Activated CD4-positive, alpha-beta T cell treated with anti-CD3 and anti-CD28 coated beads, Interleukin-2, amount 50 U/mL, for 24 hours (primary cell): ENCODE results near the gene TCF7.

Experiments
- DNase-seq, 2 donors: peaks; one replicate each; pipeline ENCODE4 v3.0.0-alpha.2; 2020; ENCODE audit warnings: low read depth in 1 of 2, low spot score in 1 of 2

TCF7 gene

DNA sequence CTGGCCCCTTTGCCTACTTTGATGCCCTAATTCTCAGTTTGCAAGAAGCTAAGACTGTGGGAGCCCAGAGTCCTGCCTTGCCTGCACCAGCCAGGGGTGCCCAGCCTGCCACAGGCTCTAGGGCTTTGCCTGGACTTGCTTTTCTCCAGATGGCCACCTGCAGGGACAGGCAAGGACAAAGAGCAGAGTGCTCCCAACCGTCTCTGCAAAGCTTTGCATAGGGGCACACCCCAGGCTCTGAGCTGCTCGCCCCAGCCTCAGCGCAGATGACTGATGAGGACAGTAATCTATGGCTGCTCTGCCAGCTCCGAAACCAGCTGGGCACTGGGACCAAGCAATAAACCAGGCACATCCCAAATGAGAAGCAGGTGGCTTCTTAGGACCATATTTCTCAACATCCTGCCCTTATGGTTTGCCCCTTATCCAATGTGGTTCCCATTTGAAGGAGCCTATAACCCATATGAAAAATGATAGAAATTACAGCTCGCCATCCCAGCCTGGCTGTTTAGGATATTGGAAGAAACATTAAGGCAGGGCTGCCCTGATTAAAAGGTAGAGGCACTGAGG lies 25.4 kb upstream of the TCF7 start:
- no peak for DNase-seq

GRCh38 chr5:134090522-134090921 lies 24.0 kb upstream of the TCF7 start:
- DNase-seq: no peak

- no peak for DNase-seq
Measured at GRCh38 chr5:134091626-134092121, 22.8 kb upstream of the TCF7 start.

DNA sequence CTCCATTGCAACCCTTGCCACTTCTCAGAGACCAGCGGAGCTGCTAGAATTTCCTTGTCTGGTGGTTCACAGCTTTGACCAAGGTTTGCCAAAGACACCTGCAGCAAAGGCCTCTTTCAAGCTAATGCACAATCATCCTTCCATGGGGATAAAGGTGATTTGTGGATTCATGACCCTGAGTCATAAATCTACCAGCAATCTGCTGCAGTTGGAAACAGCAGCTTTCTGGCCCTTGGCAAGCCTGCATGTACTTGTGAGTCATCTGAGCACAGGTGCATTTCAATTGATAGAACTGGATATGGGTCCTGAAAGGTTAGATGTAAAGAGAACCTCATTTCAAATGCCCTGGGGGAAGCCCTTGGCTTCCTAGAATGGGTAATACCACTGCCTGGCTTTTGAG lies 21.6 kb upstream of the TCF7 start:
- DNase-seq: no peak

- no peak for DNase-seq
Measured at GRCh38 chr5:134093351-134093750, 21.1 kb upstream of the TCF7 start.

DNA sequence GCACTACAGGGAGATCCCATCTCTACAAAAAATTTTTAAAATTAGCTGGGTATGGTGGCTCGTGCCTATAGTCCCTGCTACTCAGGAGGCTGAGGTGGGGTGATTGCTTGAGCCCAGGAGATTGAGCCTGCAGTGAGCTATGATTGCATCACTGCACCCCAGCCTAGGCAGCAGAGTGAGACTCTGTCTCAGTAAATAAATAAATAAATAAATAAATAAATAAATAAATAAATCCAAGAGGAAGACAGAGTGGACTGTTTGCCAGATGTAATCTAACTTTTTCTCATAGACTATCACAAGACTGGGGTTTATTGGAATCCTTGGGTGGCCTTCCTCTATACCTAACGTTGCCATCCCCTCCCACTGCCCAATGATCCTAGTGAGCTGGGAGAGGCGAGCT lies 19.2 kb upstream of the TCF7 start:
- no peak for DNase-seq

- DNase-seq: no peak
Measured at GRCh38 chr5:134095887-134096589, 18.4 kb upstream of the TCF7 start.

DNA sequence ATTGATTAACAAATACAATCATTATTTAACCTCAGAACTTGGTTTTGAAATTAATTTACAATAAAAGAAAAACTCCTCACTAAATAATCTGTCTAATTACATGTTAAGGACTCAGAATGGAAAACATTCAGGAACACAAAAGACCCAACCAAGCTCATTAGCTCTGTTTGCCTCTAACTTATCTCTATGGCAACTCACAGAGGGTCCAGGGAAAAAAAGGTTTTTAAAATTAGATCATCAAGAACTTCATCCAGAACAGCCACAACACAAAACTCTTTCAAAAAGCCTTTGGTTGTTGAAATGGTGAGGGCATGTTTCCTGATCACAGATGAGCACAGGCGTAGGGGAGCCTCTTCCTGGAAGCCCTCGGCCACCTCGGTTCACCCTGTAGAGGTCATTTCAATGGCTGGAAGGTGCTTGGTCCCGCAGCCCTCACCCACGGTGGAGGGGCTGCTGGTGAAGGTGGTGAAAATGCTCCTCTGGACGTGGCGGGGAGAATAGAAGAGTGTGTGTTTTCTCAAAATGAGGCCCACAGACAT lies 17.2 kb upstream of the TCF7 start:
- DNase-seq: no peak

DNA sequence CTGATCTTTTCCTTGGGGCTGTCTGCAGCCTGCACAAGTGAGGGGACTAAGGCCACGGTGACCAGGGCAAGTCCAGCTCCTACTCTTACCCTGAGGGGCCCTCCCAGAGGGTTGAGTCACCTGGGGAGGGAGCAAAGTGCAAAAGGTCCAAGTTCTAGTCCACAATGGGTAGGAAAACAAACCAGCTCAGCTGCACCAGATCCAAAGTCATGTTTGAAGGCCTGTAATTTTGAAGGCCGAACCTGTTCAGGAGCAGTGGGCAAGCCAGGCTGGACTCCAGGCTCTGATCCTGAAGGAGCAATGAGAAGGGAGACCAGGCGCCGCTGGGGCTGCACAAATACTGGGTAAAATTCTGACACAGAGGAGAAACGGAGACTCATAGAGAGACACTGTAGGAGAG lies 15.8 kb upstream of the TCF7 start:
- no peak for DNase-seq

GRCh38 chr5:134099288-134099872 lies 15.1 kb upstream of the TCF7 start:
- DNase-seq: no peak

- DNase-seq: no peak
Measured at GRCh38 chr5:134099939-134100282, 14.6 kb upstream of the TCF7 start.

GRCh38 chr5:134100283-134101091 lies 14.0 kb upstream of the TCF7 start:
- DNase-seq: peak; percentile 66 to 86

DNA sequence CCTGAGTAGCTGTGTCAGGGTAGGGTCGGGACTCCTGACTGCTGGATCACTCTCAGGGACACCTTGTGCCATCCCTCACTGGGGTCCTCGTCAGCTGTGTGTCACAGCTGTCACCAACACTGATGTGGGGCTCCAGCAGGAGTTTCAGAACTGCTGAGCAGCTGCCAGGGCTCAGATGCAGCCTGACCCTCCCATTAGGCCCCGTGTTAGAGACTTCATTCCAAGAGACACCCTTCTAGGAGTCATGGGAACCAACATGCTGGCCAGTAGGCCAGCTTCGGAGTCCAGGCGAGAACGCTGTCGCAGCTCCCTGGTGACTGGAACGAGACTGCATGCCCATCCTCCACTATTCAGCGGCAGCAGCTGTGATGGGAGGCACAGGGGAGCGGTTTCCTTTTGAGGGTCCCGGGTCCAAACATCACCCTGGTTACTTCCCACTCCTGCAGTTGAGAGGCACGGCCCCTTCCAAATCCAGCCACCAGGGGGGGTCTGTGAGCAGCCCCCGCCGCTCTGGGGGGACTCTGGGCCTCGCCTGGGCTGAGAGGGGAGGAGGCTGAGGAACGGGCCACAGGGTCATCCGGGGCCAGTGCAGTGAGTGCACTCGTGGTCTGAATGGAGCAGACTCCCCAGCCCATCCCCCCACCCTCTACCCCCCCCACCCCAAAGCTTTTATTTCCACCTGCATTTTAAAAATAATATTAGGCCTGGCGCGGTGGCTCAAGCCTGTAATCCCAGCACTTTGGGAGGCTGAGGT lies 12.6 kb upstream of the TCF7 start:
- DNase-seq: peak in 1 of 2 donors; percentile 62

DNA sequence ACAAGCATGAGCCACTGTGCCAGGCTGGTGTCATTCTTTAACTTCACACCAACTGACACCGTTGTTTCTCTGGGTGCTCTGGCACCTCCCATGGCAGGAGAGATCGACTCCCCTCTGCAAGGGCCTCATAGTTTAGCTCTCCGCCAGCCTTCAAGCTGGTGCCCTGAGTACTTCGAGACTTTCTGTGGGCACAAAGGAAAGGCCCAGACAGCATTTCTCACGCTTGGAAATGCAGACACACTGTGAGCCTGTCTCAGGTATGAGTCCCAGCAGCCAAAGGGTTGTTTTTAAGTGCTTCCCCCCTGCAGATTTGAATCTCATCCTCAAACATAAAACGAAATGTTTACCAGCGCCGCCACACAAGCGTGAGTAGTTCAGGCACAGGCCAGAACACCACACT lies 11.1 kb upstream of the TCF7 start:
- no peak for DNase-seq

- DNase-seq: no peak
Measured at GRCh38 chr5:134103998-134104654, 10.4 kb upstream of the TCF7 start.

DNA sequence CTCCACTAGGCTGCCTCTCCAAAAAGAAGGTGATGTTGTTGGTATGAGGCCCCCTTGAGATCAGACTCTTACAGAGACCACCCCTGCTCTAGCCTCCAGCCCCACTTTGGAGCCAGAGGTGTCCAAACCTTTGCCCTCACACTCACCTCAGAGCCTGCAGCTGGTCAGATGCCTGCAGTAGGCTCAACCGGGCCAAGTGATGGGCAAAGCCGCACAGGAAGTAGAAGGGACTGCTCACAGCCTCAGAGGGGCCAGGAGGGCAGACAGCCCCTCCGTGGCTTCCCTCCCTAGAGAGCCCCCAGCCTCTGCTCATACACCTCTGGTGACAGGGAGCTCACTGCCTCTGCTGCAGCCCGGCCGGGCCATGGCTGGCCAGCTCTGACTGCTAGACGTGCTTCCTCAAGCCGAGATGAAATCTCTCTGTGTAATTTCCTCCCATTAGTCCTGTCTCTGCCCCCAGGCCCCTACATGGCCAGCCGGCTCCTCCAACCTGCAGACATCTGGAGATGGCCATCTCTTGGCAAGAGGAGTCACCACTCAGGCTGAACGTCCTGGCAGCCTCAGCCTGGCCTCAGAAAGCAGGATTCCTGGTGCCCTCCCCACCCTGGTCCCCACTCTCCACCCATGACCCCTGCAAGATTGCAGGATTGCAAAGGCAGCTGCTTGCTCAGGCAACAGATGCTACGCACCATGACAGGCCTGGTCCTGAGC lies 7.3 kb upstream of the TCF7 start:
- no peak for DNase-seq

- no peak for DNase-seq
Measured at GRCh38 chr5:134107779-134108178, 6.7 kb upstream of the TCF7 start.

DNA sequence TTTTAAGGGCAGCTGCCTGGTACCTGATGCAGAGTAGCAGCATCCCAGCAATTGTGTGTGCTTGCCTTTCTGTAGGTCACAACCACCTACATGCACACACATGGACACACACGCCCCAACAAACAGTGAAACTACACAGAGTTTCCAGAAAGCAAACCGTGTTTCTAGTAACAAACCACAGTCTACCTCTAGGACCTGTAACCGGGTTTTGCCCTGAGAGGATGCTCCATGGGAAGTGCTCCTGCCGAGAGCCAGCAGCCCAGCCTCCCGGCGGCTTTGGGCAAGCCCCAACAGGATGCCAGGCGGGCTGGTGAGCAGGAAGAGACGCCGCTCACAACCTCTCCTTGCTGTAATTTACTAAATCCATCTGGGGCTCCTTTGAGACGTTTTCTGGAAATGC lies 4.1 kb upstream of the TCF7 start:
- no peak for DNase-seq

GRCh38 chr5:134111741-134112647 lies 2.5 kb upstream of the TCF7 start:
- no peak for DNase-seq
